KMS-11 (cell line): ENCODE results near the gene CTCFL.

Source experiments
- H2AFZ ChIP-seq: fragments of 200-600 bp; sonication (generic); 2 replicates; pipeline ENCODE4 v1.6.1; 2016; ENCODE audit warnings: antibody characterized with exemption, mixed run types, low read depth
- H3K27ac ChIP-seq: fragments of 200-600 bp; sonication (generic); 2 replicates; pipeline ENCODE4 v1.6.1; 2016; ENCODE audit warnings: mild to moderate bottlenecking, mixed run types
- H3K27me3 ChIP-seq: fragments of 200-600 bp; sonication (generic); 2 replicates; pipeline ENCODE4 v1.6.1; 2017; ENCODE audit warnings: mild to moderate bottlenecking, low read depth, mixed run types, moderate library complexity; ENCODE audit not compliant: insufficient read depth
- H3K36me3 ChIP-seq: fragments of 200-600 bp; sonication (generic); 2 replicates; pipeline ENCODE4 v1.6.1; 2017; ENCODE audit warnings: mild to moderate bottlenecking, mixed run types; ENCODE audit not compliant: insufficient read depth
- H3K4me1 ChIP-seq: fragments of 200-600 bp; sonication (generic); 2 replicates; pipeline ENCODE4 v1.6.1; 2016; ENCODE audit warnings: mild to moderate bottlenecking, low read depth, mixed run types; ENCODE audit not compliant: poor library complexity, severe bottlenecking
- H3K4me2 ChIP-seq: fragments of 200-600 bp; sonication (generic); 2 replicates; pipeline ENCODE4 v1.7.0; 2016; ENCODE audit warnings: mild to moderate bottlenecking, mixed run types
- H3K4me3 ChIP-seq: fragments of 200-600 bp; sonication (generic); IDR thresholded peaks from 2 replicates; pipeline ENCODE4 v1.6.1; 2017; ENCODE audit warnings: low read depth, low read length, mixed read lengths; ENCODE audit not compliant: insufficient read depth
- H3K79me2 ChIP-seq: fragments of 200-600 bp; sonication (generic); 2 replicates; pipeline ENCODE4 v1.6.1; 2016; ENCODE audit warnings: low read depth, mixed run types; ENCODE audit not compliant: insufficient read depth
- H3K9ac ChIP-seq: fragments of 200-600 bp; sonication (generic); 2 replicates; pipeline ENCODE4 v1.6.1; 2016; ENCODE audit warnings: mild to moderate bottlenecking, mixed run types
- H4K20me1 ChIP-seq: fragments of 200-600 bp; sonication (generic); 2 replicates; pipeline ENCODE4 v1.6.1; 2016; ENCODE audit warnings: mild to moderate bottlenecking, mixed run types; ENCODE audit not compliant: insufficient read depth
- TF ChIP-seq, protein P1 (sequence below): fragments of 200-600 bp; sonication (generic); conservative IDR thresholded peaks from 2 replicates; pipeline ENCODE4 v1.6.1; 2017; ENCODE audit warnings: low read depth, mild to moderate bottlenecking, antibody characterized with exemption, low read length, moderate library complexity, mixed read lengths

Gene CTCFL

DNA sequence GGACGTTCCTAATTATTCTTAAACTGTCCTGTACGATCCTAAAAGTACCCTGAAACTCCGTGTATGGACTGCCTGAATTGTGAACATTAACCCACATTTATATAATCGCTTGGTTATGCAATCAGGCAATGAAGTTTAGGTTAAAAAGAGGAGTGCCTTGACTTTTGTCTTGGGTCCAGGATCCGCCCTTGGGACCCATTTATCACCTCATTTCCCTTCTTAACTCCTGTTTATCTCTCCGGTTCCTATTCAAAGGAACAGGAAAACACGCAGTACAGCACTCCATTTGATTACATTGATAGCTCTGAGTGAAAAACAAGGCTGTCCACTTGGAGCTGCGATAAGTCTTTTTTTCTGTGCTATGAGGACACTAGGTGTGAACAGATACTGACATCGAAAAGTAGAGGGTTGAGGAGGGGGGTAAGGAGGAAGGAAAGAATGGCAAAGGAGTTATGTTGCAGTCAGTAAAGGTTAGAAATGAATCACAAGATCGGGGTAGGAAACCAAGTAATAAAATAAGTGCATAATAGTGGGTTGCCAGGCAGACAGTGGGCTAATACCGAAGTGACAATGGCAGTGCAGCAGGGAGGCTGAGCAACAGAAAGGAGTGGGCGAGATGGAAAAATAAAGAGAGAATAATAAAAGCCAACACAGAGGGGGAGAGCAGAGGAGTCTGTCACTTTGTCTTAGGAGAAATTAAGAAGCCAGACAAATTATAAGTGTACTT, 20.1 kb upstream of the CTCFL start:
- Histone ChIP-seq H3K27ac (no peak overlapping the region), H3K9ac (no peak overlapping the region), H3K4me3 (no peak overlapping the region), H2AFZ (no peak overlapping the region), H4K20me1 (no peaks in the 10 kb centered on the region), H3K4me1 (no peaks in the 10 kb centered on the region), H3K79me2 (no peaks in the 10 kb centered on the region), H3K36me3 (no peaks in the 10 kb centered on the region), H3K27me3 (peaks cover 41% of the 10 kb centered on the region; the same call in 1 of the 2 replicates), H3K4me2 (no peak overlapping the region)
- TF ChIP-seq, protein P1, sequence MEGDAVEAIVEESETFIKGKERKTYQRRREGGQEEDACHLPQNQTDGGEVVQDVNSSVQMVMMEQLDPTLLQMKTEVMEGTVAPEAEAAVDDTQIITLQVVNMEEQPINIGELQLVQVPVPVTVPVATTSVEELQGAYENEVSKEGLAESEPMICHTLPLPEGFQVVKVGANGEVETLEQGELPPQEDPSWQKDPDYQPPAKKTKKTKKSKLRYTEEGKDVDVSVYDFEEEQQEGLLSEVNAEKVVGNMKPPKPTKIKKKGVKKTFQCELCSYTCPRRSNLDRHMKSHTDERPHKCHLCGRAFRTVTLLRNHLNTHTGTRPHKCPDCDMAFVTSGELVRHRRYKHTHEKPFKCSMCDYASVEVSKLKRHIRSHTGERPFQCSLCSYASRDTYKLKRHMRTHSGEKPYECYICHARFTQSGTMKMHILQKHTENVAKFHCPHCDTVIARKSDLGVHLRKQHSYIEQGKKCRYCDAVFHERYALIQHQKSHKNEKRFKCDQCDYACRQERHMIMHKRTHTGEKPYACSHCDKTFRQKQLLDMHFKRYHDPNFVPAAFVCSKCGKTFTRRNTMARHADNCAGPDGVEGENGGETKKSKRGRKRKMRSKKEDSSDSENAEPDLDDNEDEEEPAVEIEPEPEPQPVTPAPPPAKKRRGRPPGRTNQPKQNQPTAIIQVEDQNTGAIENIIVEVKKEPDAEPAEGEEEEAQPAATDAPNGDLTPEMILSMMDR = no peak

DNA sequence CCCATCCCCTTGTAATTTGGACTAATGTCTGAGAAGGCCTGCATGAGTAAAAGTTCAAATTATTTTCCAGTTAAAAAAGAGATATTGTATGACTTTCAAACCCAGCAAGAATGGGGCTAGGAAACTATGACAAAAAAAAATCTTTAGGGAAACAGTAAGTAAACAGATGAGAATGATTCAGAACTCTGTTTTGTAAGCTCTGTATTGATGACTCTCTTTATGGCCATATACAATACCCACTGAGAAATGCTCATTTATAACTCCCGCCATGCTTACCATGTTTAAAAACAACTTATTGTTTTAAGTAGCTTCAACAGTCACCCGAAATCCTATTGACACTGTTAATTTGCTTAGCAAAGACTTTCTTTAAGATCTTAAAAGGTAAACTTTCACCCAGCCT, 18.8 kb upstream of the CTCFL start:
- Histone ChIP-seq H3K27ac (no peak overlapping the region), H3K79me2 (no peaks in the 10 kb centered on the region), H4K20me1 (no peaks in the 10 kb centered on the region), H3K9ac (no peak overlapping the region), H2AFZ (no peak overlapping the region), H3K4me3 (no peak overlapping the region), H3K4me1 (no peaks in the 10 kb centered on the region), H3K4me2 (no peak overlapping the region), H3K27me3 (peaks cover 34% of the 10 kb centered on the region; the same call in 1 of the 2 replicates), H3K36me3 (no peaks in the 10 kb centered on the region)
- TF ChIP-seq, protein P1 = no peak

DNA sequence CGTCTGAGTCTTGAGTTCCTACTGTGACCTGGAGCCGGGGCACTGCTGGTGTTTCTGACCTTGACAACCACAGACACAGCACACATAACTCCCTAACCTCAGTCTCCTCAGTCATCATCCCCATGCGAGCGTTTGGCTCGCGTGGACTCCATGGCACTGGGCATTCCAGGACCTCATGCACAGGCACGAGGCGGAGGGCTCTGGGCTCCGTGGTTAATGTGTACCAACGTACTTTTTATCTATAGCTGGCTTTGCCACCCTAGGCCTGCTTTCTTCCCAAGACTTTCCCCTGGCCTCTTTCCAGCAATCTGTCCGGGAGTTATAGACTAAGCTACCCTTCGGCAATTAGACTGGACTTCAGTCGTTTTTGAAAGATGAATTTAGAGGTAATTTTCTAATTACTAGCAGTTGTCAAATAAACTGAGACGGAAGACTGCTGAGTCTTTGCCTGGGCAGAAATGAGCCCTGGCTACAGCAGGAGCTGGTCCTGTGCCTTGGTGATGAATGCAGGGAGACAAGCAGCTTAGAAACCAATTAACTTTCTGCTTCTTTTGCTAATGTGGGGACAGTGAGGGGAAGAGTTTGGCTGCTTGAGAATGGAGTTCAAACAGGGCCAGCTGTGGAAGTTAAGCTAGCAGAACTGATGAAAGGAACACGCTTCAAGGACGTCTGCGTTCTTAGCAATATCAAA, 16.1 kb upstream of the CTCFL start:
- H3K9ac ChIP-seq = no peak overlapping the region
- no peaks in the 10 kb centered on the region for H3K4me1 ChIP-seq
- no peak overlapping the region for H3K4me2 ChIP-seq
- no peaks in the 10 kb centered on the region for H3K36me3 ChIP-seq
- H3K27me3 ChIP-seq = peaks cover 40% of the 10 kb centered on the region; the same call in 1 of the 2 replicates
- TF ChIP-seq, protein P1 = no peak
- H3K79me2 ChIP-seq = no peaks in the 10 kb centered on the region
- H3K27ac ChIP-seq = no peak overlapping the region
- no peak overlapping the region for H2AFZ ChIP-seq
- H3K4me3 ChIP-seq = no peak overlapping the region
- H4K20me1 ChIP-seq = no peaks in the 10 kb centered on the region

DNA sequence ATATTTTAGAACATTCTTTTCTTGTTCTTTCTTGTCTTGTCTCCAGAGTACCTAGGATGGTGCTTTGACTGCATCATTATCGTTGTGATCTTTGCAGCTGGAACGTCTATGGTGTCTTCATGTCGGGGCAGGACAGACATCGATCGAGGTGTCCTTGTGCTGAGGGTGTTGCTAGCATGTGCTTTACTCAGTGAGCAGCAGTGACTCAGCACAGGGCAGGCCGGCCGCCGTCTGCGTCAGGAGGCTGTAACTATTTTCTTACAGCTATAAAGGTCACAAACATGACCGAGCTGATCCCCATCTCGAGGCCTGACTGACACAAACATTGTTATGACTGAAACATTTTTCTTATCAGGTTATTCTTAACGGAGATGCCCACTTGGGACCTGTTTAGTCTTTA, 14.9 kb upstream of the CTCFL start:
- no peaks in the 10 kb centered on the region for H4K20me1 ChIP-seq
- no peak overlapping the region for H3K4me2 ChIP-seq
- no peak overlapping the region for H2AFZ ChIP-seq
- H3K4me3 ChIP-seq = no peak overlapping the region
- H3K4me1 ChIP-seq = no peaks in the 10 kb centered on the region
- no peaks in the 10 kb centered on the region for H3K36me3 ChIP-seq
- H3K79me2 ChIP-seq = no peaks in the 10 kb centered on the region
- peaks cover 43% of the 10 kb centered on the region; the same call in 1 of the 2 replicates for H3K27me3 ChIP-seq
- H3K27ac ChIP-seq = no peak overlapping the region
- TF ChIP-seq, protein P1 = no peak
- no peak overlapping the region for H3K9ac ChIP-seq
